Medulla oblongata (tissue), 1 donor: ENCODE results near the gene NBEAL1.
"Not testable (repeated sequence)": the region's sequence is repeated elsewhere in the genome, so short reads cannot be mapped to it uniquely, and the experiment has no call there.

ENCODE experiments used
- DNase-seq: peaks from one replicate; pipeline ENCODE4 v3.0.0-alpha.2; 2015; ENCODE audit errors: extremely low spot score

The NBEAL1 gene

GRCh38 chr2:203112342-203112741 is 97.7 kb downstream of the NBEAL1 start:
- DNase-seq: no peak

GRCh38 chr2:203115201-203115700 is 100.6 kb downstream of the NBEAL1 start:
- not testable (repeated sequence) for DNase-seq

GRCh38 chr2:203122317-203122986 is 107.8 kb downstream of the NBEAL1 start:
- peak; percentile 3 for DNase-seq

GRCh38 chr2:203126996-203127395 is 112.3 kb downstream of the NBEAL1 start:
- DNase-seq: no peak

- no peak for DNase-seq
Measured at GRCh38 chr2:203135105-203135504, 120.4 kb downstream of the NBEAL1 start.

- DNase-seq: no peak
Measured at GRCh38 chr2:203143391-203143790, 128.7 kb downstream of the NBEAL1 start.

GRCh38 chr2:203149194-203149593 is 134.5 kb downstream of the NBEAL1 start:
- no peak for DNase-seq

GRCh38 chr2:203155406-203155805 is 140.7 kb downstream of the NBEAL1 start:
- DNase-seq: no peak

GRCh38 chr2:203162722-203163121 is 148.0 kb downstream of the NBEAL1 start:
- DNase-seq: not testable (repeated sequence)

GRCh38 chr2:203164311-203164935 is 149.7 kb downstream of the NBEAL1 start:
- DNase-seq: no peak

GRCh38 chr2:203167751-203168150 is 153.1 kb downstream of the NBEAL1 start:
- no peak for DNase-seq

- DNase-seq: no peak
Measured at GRCh38 chr2:203170502-203170901, 155.8 kb downstream of the NBEAL1 start.

GRCh38 chr2:203175371-203175770 is 160.7 kb downstream of the NBEAL1 start:
- no peak for DNase-seq

GRCh38 chr2:203177361-203177760 is 162.7 kb downstream of the NBEAL1 start:
- no peak for DNase-seq

GRCh38 chr2:203185864-203186263 is 171.2 kb downstream of the NBEAL1 start:
- DNase-seq: no peak

- not testable (repeated sequence) for DNase-seq
Measured at GRCh38 chr2:203190547-203190946, 175.9 kb downstream of the NBEAL1 start.

GRCh38 chr2:203191026-203191425 is 176.4 kb downstream of the NBEAL1 start:
- DNase-seq: not testable (repeated sequence)

- no peak for DNase-seq
Measured at GRCh38 chr2:203191961-203192360, 177.3 kb downstream of the NBEAL1 start.

GRCh38 chr2:203195331-203196036 is 180.8 kb downstream of the NBEAL1 start:
- no peak for DNase-seq

GRCh38 chr2:203200866-203201265 is 186.2 kb downstream of the NBEAL1 start:
- no peak for DNase-seq

GRCh38 chr2:203201426-203201825 is 186.8 kb downstream of the NBEAL1 start:
- peak; percentile 12 for DNase-seq

- DNase-seq: no peak
Measured at GRCh38 chr2:203209538-203209937, 194.9 kb downstream of the NBEAL1 start.
